T1000 (cell line): ENCODE data around the gene CD2BP2.

Source experiments
- DNase-seq: peaks from one replicate; lab custom pipeline; 2025; ENCODE audit warnings: mixed read lengths; lab: John Stamatoyannopoulos, UW

Gene CD2BP2

GRCh38 chr16:30378236-30379157 is 23.4 kb upstream of the CD2BP2 start:
- peak; percentile 98 for DNase-seq

GRCh38 chr16:30377812-30378235 is 22.7 kb upstream of the CD2BP2 start:
- peak; percentile 76 for DNase-seq

- DNase-seq: no peak
Observed at GRCh38 chr16:30377050-30377811, 22.1 kb upstream of the CD2BP2 start.

DNA sequence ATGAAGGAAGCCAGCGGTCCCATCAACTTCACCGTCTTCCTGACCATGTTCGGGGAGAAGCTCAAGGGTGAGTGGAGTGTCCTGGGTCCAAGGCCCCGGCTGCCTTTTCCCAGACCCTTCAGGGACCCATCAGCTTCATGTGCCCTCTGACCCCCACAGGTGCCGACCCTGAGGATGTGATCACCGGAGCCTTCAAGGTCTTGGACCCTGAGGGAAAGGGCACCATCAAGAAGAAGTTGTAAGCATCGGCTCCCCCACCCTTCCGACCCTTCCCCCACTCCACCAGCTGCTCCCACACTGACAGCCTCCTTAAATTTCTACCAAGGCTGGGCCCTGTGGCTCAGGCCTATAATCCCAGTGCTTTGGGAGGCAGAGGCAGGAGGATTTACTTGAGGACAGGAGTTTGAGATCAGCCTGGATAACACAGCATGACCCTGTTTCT is 21.4 kb upstream of the CD2BP2 start:
- DNase-seq: no peak

- no peak for DNase-seq
Observed at GRCh38 chr16:30375864-30376263, 20.8 kb upstream of the CD2BP2 start.

DNA sequence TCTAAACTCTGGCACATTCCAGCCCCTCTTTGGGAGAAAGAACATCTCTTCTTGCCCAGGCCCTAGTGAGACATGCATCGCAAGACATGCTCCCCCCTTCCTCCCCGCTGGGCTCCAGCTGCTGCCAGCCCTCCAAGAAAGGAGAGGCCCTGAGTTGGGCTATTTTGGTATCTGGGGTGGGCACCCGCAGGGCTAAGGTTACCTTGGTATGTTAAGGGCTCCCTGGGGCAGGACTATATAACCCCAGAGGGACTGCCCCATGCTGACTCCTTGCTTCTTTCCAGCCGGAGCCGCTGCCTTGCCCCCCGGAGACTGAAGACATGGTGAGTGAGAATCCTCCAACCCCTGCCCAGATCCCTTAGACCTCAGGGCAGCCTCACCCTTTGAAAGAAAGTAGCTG is 19.4 kb upstream of the CD2BP2 start, which contains the start of gene MYL11:
TSS of gene MYL11 (plus strand) at position 265 of the 400 bp plus-strand sequence. CDS start at position 321, 56 bp downstream.
- no peak for DNase-seq

GRCh38 chr16:30372725-30373124 is 17.6 kb upstream of the CD2BP2 start:
- no peak for DNase-seq

DNA sequence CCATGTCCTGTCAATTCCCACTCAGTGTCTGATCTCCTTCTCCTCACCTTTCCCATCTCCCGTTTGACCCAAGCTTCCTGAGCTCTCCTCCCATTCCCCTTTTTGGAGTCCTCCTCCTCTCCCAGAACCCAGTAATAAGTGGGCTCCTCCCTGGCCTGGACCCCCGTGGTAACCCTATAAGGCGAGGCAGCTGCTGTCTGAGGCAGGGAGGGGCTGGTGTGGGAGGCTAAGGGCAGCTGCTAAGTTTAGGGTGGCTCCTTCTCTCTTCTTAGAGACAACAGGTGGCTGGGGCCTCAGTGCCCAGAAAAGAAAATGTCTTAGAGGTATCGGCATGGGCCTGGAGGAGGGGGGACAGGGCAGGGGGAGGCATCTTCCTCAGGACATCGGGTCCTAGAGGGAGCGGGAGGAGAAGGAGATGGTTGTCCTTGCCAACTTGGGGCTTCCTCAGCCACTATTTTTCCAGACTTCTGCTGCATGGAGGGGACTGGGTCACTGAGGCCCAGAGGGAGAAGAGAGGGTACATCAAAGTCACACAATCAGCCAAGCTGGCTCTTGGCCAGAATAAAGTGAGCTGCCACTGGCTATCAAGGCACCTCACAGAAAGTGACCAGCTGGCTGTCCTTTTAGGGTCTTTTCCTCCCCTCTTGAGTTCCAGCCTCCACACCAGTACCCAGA is 17.1 kb upstream of the CD2BP2 start:
- no peak for DNase-seq

DNA sequence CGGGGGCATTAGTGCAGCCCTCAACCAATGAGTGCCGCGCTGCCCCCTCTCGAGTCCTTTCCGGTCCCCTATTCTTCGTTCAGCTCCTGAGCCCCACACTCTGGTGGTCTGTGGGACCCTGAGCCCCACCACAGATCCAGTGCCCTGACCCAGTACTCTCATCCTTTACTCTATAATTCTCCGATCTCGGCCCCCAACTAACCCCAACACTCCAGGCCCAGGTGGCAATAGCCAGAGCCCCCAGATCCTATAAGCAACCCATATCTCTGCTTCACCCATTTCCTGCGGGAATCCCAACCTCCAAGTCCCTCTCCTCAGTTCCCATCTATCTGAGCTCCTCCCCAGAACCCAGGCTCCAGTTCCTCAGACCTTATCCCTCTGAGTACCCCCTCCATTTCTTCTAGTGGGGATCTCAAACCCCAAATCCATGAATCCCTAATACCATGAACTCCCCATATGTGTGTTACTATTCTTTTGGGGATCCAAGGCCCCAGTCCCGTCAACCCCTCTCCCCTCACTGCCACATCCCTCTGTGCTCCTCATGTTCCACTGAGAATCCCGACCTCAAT is 16.2 kb upstream of the CD2BP2 start:
- DNase-seq: no peak

- peak; percentile 100 for DNase-seq
Observed at GRCh38 chr16:30370456-30371247, 15.5 kb upstream of the CD2BP2 start, which contains the start of gene TBC1D10B. Gene TBC1D10B, minus strand, starts transcription at chr16:30370494. Its CDS starts 311 bp downstream, at chr16:30370183.

GRCh38 chr16:30369938-30370455 is 14.9 kb upstream of the CD2BP2 start:
- DNase-seq: no peak

DNA sequence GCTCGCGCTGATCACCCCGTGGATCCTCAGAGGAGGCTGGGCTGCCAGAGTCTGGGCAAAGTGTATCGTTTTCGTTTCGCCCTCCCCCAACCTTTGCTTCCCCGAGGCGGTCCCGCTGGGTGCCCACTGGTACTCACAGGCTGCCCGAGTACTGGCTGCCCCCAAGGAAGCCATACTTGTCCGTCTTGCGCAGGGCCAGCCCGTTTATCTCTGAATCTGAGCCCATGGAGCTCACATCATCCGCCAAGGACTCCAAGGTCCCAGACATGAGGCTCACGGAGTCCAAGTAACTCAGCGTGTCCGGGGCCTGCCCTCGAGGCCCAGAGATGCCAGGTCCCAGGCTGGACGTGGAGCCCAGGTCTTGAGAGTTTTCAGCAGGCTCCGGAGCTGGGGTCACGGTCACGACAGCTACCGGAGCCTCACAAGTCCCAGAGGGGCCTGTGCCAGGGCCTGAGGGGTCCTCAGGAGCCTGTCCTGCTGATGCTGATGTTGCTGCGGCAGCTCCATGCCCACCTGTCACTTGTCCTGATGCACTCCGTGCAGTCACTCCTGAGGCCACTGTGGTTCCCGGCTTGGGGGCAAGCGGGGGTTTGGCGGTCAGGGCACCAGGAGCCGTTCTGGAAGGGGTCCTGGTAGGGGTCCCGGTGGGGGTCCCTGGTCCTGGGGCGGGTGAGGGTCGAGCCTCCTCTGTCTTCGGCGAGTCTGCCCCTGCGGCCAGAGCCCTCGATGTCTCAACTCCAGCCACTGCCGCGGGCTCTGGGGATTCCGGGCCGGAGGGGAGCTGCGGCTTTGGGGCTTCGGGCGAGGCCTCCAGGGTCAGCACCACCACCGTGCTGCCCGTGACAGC is 14.2 kb upstream of the CD2BP2 start:
- no peak for DNase-seq

GRCh38 chr16:30368792-30369090 is 13.6 kb upstream of the CD2BP2 start:
- no peak for DNase-seq

GRCh38 chr16:30368122-30368791 is 13.1 kb upstream of the CD2BP2 start:
- no peak for DNase-seq

DNA sequence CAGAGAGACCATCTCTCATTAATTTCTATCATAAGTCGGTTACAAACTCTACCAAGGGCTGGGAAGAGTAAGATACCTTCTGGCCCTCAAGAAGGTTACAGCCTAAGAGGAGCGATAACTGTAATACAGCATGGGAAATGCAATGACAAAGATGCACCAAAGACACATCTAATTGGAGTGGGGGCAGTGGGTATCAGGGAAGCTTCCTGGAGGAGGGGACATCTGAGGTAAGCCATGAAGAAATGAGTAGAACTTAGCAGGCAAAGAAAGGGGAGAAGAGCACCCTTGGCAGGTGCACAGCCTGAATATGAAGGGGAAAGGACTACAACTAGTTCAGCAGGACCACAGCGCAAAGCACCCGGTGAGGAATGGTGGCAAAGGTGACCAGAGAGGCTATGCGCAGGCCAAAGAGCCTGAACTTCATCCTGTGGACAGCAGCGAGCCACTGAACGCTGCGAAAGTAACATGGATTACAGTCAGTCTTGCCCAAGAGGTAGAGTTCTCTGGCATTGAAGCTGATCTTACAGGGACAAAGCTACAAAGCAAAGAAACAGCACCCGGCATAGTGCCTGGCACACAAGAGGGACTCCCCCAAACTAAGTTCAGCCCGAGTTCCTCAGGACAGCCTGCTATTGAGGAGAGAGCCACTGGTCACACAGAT is 12.4 kb upstream of the CD2BP2 start:
- no peak for DNase-seq

- no peak for DNase-seq
Observed at GRCh38 chr16:30366511-30366910, 11.4 kb upstream of the CD2BP2 start.

GRCh38 chr16:30365200-30365599 is 10.1 kb upstream of the CD2BP2 start:
- DNase-seq: no peak

- no peak for DNase-seq
Observed at GRCh38 chr16:30361180-30361579, 6.1 kb upstream of the CD2BP2 start.

GRCh38 chr16:30359871-30360170 is 4.7 kb upstream of the CD2BP2 start:
- DNase-seq: no peak
